HEK293 (cell line): Measurements from ENCODE around the gene TRA2A.
A peak's percentile ranks its signal among the peaks of the same experiment; 100 is the strongest.

Experiments
- HOXA7 ChIP-seq: sonication (generic); formaldehyde crosslinking; IDR thresholded peaks from 2 replicates; pipeline ENCODE4 v1.8.1; 2022; ENCODE audit warnings: missing genetic modification reagents, borderline replicate concordance
- KLF10 ChIP-seq: fragments of 450-650 bp; IDR thresholded peaks from 2 replicates; pipeline ENCODE4 v1.5.1; 2018; ENCODE audit warnings: missing biosample characterization, mild to moderate bottlenecking, missing genetic modification characterization
- KLF9 ChIP-seq: fragments of 450-650 bp; formaldehyde crosslinking; IDR thresholded peaks from 2 replicates; pipeline ENCODE4 v1.5.1; 2016; ENCODE audit warnings: missing biosample characterization, missing genetic modification characterization, low read depth
- MZF1 ChIP-seq: fragments of 450-650 bp; formaldehyde crosslinking; IDR thresholded peaks from 2 replicates; pipeline ENCODE4 v1.5.1; 2017; ENCODE audit warnings: missing biosample characterization, missing genetic modification characterization, borderline replicate concordance
- RBAK ChIP-seq: fragments of 450-650 bp; formaldehyde crosslinking; IDR thresholded peaks from 2 replicates; pipeline ENCODE4 v1.5.1; 2016; ENCODE audit warnings: missing biosample characterization, missing genetic modification characterization
- SP3 ChIP-seq: fragments of 450-650 bp; formaldehyde crosslinking; IDR thresholded peaks from 2 replicates; pipeline ENCODE4 v1.5.1; 2016; ENCODE audit warnings: missing biosample characterization, missing genetic modification characterization
- YY2 ChIP-seq: fragments of 450-650 bp; formaldehyde crosslinking; IDR thresholded peaks from 2 replicates; pipeline ENCODE4 v1.5.1; 2016; ENCODE audit warnings: missing biosample characterization, missing genetic modification characterization
- ZFP41 ChIP-seq: fragments of 450-650 bp; formaldehyde crosslinking; IDR thresholded peaks from 2 replicates; pipeline ENCODE4 v1.5.1; 2016; ENCODE audit warnings: missing biosample characterization, missing genetic modification characterization, borderline replicate concordance
- ZNF10 ChIP-seq: fragments of 450-650 bp; formaldehyde crosslinking; IDR thresholded peaks from 2 replicates; pipeline ENCODE4 v1.5.1; 2017; ENCODE audit warnings: missing biosample characterization, missing genetic modification characterization
- ZNF138 ChIP-seq: fragments of 450-650 bp; formaldehyde crosslinking; IDR thresholded peaks from 2 replicates; pipeline ENCODE4 v1.5.1; 2016; ENCODE audit warnings: missing biosample characterization, missing genetic modification characterization, borderline replicate concordance
- ZNF157 ChIP-seq: fragments of 450-650 bp; formaldehyde crosslinking; IDR thresholded peaks from 2 replicates; pipeline ENCODE4 v1.5.1; 2016; ENCODE audit warnings: missing biosample characterization, missing genetic modification characterization
- ZNF223 ChIP-seq: fragments of 450-650 bp; formaldehyde crosslinking; IDR thresholded peaks from 2 replicates; pipeline ENCODE4 v1.5.1; 2016; ENCODE audit warnings: missing biosample characterization, missing genetic modification characterization
- ZNF311 ChIP-seq: fragments of 450-650 bp; formaldehyde crosslinking; IDR thresholded peaks from 2 replicates; pipeline ENCODE4 v1.5.1; 2017; ENCODE audit warnings: missing biosample characterization, missing genetic modification characterization, borderline replicate concordance
- ZNF341 ChIP-seq: fragments of 450-650 bp; formaldehyde crosslinking; IDR thresholded peaks from 2 replicates; pipeline ENCODE4; 2016; ENCODE audit warnings: low read depth, missing biosample characterization, missing genetic modification characterization
- ZNF426 ChIP-seq: fragments of 450-650 bp; formaldehyde crosslinking; IDR thresholded peaks from 2 replicates; pipeline ENCODE4 v1.5.1; 2017; ENCODE audit warnings: missing biosample characterization, missing genetic modification characterization, mild to moderate bottlenecking, inconsistent platforms, moderate library complexity
- ZNF510 ChIP-seq: fragments of 450-650 bp; formaldehyde crosslinking; IDR thresholded peaks from 2 replicates; pipeline ENCODE4 v1.5.1; 2018; ENCODE audit warnings: mild to moderate bottlenecking, missing genetic modification characterization, missing biosample characterization; ENCODE audit not compliant: insufficient replicate concordance
- ZNF521 ChIP-seq: fragments of 450-650 bp; formaldehyde crosslinking; IDR thresholded peaks from 2 replicates; pipeline ENCODE4 v1.5.1; 2017; ENCODE audit warnings: missing biosample characterization, mild to moderate bottlenecking, missing genetic modification characterization
- ZNF529 ChIP-seq: fragments of 450-650 bp; formaldehyde crosslinking; IDR thresholded peaks from 2 replicates; pipeline ENCODE4 v1.5.1; 2017; ENCODE audit warnings: missing genetic modification characterization, missing biosample characterization; ENCODE audit not compliant: insufficient replicate concordance
- ZNF610 ChIP-seq: fragments of 450-650 bp; formaldehyde crosslinking; IDR thresholded peaks from 2 replicates; pipeline ENCODE4 v1.5.1; 2016; ENCODE audit warnings: missing biosample characterization, missing genetic modification characterization, borderline replicate concordance
- ZNF624 ChIP-seq: fragments of 450-650 bp; formaldehyde crosslinking; IDR thresholded peaks from 2 replicates; pipeline ENCODE4 v1.5.1; 2017; ENCODE audit warnings: missing biosample characterization, missing genetic modification characterization
- ZNF792 ChIP-seq: fragments of 450-650 bp; formaldehyde crosslinking; IDR thresholded peaks from 2 replicates; pipeline ENCODE4 v1.5.1; 2016; ENCODE audit warnings: missing biosample characterization, missing genetic modification characterization
- ZNF843 ChIP-seq: fragments of 450-650 bp; formaldehyde crosslinking; IDR thresholded peaks from 2 replicates; pipeline ENCODE4 v1.5.1; 2016; ENCODE audit warnings: missing biosample characterization, missing genetic modification characterization
- ZSCAN30 ChIP-seq: fragments of 450-650 bp; IDR thresholded peaks from 2 replicates; pipeline ENCODE4 v1.5.1; 2018; ENCODE audit warnings: missing biosample characterization, mild to moderate bottlenecking, missing genetic modification characterization, moderate library complexity
- TF ChIP-seq, protein P1 (sequence below): fragments of 450-650 bp; formaldehyde crosslinking; IDR thresholded peaks from 2 replicates; pipeline ENCODE4 v1.5.1; 2016; ENCODE audit warnings: missing biosample characterization, missing genetic modification characterization
- TF ChIP-seq, protein P2 (sequence below): fragments of 450-650 bp; formaldehyde crosslinking; conservative IDR thresholded peaks from 2 replicates; pipeline ENCODE4 v1.5.1; 2016; ENCODE audit warnings: low read depth, missing biosample characterization, missing genetic modification characterization
- TF ChIP-seq, protein P3 (sequence below): fragments of 450-650 bp; formaldehyde crosslinking; IDR thresholded peaks from 2 replicates; pipeline ENCODE4 v1.5.1; 2016; ENCODE audit warnings: missing biosample characterization, missing genetic modification characterization, low read depth
- TF ChIP-seq, protein P4 (sequence below): IDR thresholded peaks from 2 replicates; pipeline ENCODE4 v1.6.1; 2011; ENCODE audit warnings: mild to moderate bottlenecking, low read depth, low read length, borderline replicate concordance
- TF ChIP-seq, protein P5 (sequence below): fragments of 450-650 bp; formaldehyde crosslinking; optimal IDR thresholded peaks from 2 replicates; pipeline ENCODE3; 2016; ENCODE audit warnings: missing biosample characterization, mild to moderate bottlenecking, missing genetic modification characterization

TRA2A gene

DNA sequence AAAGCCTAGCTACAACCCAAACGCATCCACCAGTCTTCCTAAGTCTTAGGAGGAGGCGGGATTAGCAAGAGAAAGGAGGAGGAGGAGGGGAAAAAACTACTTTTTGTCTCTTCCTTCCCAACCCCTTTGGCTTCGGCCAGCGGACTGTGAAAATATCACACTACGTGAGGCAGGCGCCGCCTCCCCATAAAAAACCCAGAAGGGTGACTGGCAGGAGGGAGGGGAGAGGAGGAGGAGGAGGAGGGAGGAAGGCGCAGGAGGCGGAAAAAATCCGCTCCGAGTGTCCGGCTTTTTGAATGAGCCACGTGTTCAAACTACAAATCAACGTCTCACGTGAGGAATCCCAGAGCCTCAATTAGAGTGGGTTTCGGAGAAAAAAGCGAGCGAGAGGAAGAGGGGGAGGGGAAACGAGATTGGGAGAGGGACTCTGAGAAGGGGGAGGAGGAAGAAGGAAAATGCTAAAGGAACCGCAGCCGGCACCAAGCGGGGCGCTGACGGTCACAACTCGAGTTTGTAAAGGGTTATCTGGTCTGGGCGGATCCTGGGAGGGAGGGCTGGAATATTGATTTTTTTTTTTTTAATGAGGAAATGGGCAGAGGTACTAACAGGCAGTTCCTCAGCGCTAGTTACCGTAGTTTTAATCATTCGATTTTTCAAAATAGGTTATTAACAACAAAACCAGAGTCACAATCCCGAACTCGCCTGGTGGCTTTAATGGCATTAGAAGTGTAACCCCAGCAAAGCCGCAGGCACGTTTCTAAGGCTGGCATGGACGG, 61.3 kb downstream of the TRA2A start, which contains the start of gene IGF2BP3 (continued):
- TF ChIP-seq, protein P1, sequence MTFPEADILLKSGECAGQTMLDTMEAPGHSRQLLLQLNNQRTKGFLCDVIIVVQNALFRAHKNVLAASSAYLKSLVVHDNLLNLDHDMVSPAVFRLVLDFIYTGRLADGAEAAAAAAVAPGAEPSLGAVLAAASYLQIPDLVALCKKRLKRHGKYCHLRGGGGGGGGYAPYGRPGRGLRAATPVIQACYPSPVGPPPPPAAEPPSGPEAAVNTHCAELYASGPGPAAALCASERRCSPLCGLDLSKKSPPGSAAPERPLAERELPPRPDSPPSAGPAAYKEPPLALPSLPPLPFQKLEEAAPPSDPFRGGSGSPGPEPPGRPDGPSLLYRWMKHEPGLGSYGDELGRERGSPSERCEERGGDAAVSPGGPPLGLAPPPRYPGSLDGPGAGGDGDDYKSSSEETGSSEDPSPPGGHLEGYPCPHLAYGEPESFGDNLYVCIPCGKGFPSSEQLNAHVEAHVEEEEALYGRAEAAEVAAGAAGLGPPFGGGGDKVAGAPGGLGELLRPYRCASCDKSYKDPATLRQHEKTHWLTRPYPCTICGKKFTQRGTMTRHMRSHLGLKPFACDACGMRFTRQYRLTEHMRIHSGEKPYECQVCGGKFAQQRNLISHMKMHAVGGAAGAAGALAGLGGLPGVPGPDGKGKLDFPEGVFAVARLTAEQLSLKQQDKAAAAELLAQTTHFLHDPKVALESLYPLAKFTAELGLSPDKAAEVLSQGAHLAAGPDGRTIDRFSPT (tag by site-specific recombination), result peak; percentile 93
- TF ChIP-seq, protein P2, sequence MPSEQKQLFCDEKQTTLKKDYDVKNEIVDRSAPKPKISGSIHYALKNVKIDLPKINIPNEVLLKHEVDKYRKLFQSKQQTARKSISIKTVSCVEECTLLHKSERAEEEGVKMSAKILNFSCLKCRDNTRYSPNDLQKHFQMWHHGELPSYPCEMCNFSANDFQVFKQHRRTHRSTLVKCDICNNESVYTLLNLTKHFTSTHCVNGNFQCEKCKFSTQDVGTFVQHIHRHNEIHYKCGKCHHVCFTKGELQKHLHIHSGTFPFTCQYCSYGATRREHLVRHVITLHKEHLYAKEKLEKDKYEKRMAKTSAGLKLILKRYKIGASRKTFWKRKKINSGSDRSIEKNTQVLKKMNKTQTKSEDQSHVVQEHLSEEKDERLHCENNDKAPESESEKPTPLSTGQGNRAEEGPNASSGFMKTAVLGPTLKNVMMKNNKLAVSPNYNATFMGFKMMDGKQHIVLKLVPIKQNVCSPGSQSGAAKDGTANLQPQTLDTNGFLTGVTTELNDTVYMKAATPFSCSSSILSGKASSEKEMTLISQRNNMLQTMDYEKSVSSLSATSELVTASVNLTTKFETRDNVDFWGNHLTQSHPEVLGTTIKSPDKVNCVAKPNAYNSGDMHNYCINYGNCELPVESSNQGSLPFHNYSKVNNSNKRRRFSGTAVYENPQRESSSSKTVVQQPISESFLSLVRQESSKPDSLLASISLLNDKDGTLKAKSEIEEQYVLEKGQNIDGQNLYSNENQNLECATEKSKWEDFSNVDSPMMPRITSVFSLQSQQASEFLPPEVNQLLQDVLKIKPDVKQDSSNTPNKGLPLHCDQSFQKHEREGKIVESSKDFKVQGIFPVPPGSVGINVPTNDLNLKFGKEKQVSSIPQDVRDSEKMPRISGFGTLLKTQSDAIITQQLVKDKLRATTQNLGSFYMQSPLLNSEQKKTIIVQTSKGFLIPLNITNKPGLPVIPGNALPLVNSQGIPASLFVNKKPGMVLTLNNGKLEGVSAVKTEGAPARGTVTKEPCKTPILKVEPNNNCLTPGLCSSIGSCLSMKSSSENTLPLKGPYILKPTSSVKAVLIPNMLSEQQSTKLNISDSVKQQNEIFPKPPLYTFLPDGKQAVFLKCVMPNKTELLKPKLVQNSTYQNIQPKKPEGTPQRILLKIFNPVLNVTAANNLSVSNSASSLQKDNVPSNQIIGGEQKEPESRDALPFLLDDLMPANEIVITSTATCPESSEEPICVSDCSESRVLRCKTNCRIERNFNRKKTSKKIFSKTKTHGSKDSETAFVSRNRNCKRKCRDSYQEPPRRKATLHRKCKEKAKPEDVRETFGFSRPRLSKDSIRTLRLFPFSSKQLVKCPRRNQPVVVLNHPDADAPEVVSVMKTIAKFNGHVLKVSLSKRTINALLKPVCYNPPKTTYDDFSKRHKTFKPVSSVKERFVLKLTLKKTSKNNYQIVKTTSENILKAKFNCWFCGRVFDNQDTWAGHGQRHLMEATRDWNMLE (tag by site-specific recombination), result peak; percentile 23; the same call in 1 of the 2 replicates
- no peak for TF ChIP-seq ZNF792 (tag by site-specific recombination)
- TF ChIP-seq, protein P3, sequence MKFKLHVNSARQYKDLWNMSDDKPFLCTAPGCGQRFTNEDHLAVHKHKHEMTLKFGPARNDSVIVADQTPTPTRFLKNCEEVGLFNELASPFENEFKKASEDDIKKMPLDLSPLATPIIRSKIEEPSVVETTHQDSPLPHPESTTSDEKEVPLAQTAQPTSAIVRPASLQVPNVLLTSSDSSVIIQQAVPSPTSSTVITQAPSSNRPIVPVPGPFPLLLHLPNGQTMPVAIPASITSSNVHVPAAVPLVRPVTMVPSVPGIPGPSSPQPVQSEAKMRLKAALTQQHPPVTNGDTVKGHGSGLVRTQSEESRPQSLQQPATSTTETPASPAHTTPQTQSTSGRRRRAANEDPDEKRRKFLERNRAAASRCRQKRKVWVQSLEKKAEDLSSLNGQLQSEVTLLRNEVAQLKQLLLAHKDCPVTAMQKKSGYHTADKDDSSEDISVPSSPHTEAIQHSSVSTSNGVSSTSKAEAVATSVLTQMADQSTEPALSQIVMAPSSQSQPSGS (tag by site-specific recombination), result no peak
- peak; percentile 92 for TF ChIP-seq ZNF843 (tag by site-specific recombination)
- no peak for TF ChIP-seq YY2 (tag by site-specific recombination)
- TF ChIP-seq ZNF10 (tag by site-specific recombination), result no peak
- TF ChIP-seq ZNF341 (tag by site-specific recombination), result peak; percentile 86
- peak; percentile 66 for TF ChIP-seq ZNF223 (tag by site-specific recombination)
- no peak for TF ChIP-seq HOXA7 (CRISPR knock-in tag)
- TF ChIP-seq ZNF157 (tag by site-specific recombination), result no peak
- no peak for TF ChIP-seq ZNF521 (tag by site-specific recombination)
- TF ChIP-seq ZNF529 (tag by site-specific recombination), result no peak
- TF ChIP-seq ZNF426, result no peak
- peak; percentile 40; the same call in 1 of the 2 replicates for TF ChIP-seq KLF9 (tag by site-specific recombination)
- TF ChIP-seq, protein P4, sequence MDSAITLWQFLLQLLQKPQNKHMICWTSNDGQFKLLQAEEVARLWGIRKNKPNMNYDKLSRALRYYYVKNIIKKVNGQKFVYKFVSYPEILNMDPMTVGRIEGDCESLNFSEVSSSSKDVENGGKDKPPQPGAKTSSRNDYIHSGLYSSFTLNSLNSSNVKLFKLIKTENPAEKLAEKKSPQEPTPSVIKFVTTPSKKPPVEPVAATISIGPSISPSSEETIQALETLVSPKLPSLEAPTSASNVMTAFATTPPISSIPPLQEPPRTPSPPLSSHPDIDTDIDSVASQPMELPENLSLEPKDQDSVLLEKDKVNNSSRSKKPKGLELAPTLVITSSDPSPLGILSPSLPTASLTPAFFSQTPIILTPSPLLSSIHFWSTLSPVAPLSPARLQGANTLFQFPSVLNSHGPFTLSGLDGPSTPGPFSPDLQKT, result no peak
- peak; percentile 85; the same call in 1 of the 2 replicates for TF ChIP-seq MZF1 (tag by site-specific recombination)
- TF ChIP-seq, protein P5, sequence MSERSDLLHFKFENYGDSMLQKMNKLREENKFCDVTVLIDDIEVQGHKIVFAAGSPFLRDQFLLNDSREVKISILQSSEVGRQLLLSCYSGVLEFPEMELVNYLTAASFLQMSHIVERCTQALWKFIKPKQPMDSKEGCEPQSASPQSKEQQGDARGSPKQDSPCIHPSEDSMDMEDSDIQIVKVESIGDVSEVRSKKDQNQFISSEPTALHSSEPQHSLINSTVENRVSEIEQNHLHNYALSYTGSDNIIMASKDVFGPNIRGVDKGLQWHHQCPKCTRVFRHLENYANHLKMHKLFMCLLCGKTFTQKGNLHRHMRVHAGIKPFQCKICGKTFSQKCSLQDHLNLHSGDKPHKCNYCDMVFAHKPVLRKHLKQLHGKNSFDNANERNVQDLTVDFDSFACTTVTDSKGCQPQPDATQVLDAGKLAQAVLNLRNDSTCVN (tag by site-specific recombination), result peak; percentile 33
- TF ChIP-seq ZNF624 (tag by site-specific recombination), result no peak
- no peak for TF ChIP-seq RBAK (tag by site-specific recombination)
- TF ChIP-seq ZSCAN30 (tag by site-specific recombination), result peak; percentile 84
- TF ChIP-seq KLF10 (tag by site-specific recombination), result peak; percentile 85
- TF ChIP-seq ZNF610, result peak; percentile 93
- TF ChIP-seq ZNF510 (tag by site-specific recombination), result peak; percentile 9
- peak; percentile 91 for TF ChIP-seq SP3 (tag by site-specific recombination)
- no peak for TF ChIP-seq ZNF138 (tag by site-specific recombination)
- TF ChIP-seq ZFP41 (tag by site-specific recombination), result no peak
- no peak for TF ChIP-seq ZNF311 (tag by site-specific recombination)
